Measurements from ENCODE around the gene DYNLRB1. TPM values are rescaled to one million over a fixed set of nuclear protein-coding genes. Genes with fewer than 3 reads are reported as not detected.

DYNLRB1 gene
- total and polyA plus RNA-seq, 2 donors (not counting 1 experiment from before 2014, with no cell fraction given) = 55.3 to 120 TPM

- no peaks in the 10 kb centered on the region for H3K9me3 ChIP-seq (ENCODE audit: control extremely low read depth in 1 of 3, control insufficient read depth in 2 of 3, insufficient read depth in 1 of 3, low read length in 2 of 3)
- Mint-ChIP-seq H3K27me3 (no peaks in the 10 kb centered on the region), H3K9me3 (ENCODE audit: insufficient read depth) (no peaks in the 10 kb centered on the region), H3K27ac (no peak overlapping the region), H3K4me1 (peaks cover 13% of the 10 kb centered on the region), H3K4me3 (no peak overlapping the region)
- H3K4me1 ChIP-seq (ENCODE audit: control insufficient read depth in 2 of 2, insufficient read depth in 2 of 2, low read length in 2 of 2) = peaks cover 8 to 14% of the 10 kb centered on the region in 2 donors
- H3K27ac ChIP-seq (ENCODE audit: low read length in 2 of 2) = peak overlapping the region; percentile 9 to 38
- H3K79me2 ChIP-seq (ENCODE audit: control insufficient read depth, insufficient read depth, low read length) = no peaks in the 10 kb centered on the region
- TF ChIP-seq EZH2 (IDR thresholded peaks at IDR 0.05; ENCODE audit: borderline replicate concordance, insufficient read depth, low read depth, low read length, poor library complexity, severe bottlenecking) = no peak
- no peak for TF ChIP-seq CTCF (IDR thresholded peaks at IDR 0.05)
- no peaks in the 10 kb centered on the region for H3K36me3 ChIP-seq (replicated peaks in 1 of 2; ENCODE audit: control extremely low read depth in 1 of 2, control insufficient read depth in 1 of 2, extremely low read depth in 1 of 2, insufficient read depth in 2 of 2, low read length in 1 of 2)
- CTCF ChIA-PET = interaction anchor here (1.2 to 3.4 kb wide), 2 partner anchors 22 to 149 kb away, joined by 3 to 10 read pairs; no protein-coding TSS in a partner anchor
- H3K4me3 ChIP-seq (ENCODE audit: control extremely low read depth in 1 of 5, extremely low read depth in 1 of 5, insufficient read depth in 1 of 5, low read depth in 2 of 5, low read length in 4 of 5) = no peak overlapping the region
- no peaks in the 10 kb centered on the region for H4K20me1 ChIP-seq (ENCODE audit: control insufficient read depth, insufficient read depth, low read length, poor library complexity, severe bottlenecking)
- no peak overlapping the region for H3K9ac ChIP-seq (ENCODE audit: low read length)
- DNase-seq = peak; percentile 43
- no peaks in the 10 kb centered on the region for H3K27me3 ChIP-seq (replicated peaks in 1 of 4; ENCODE audit: control extremely low read depth in 1 of 4, control insufficient read depth in 3 of 4, insufficient read depth in 4 of 4, low read length in 3 of 4)
- intact Hi-C loops (cut with micrococcal nuclease) = no loop called here
- POLR2A ChIA-PET = no interaction called here
- H2AFZ ChIP-seq (ENCODE audit: insufficient read depth, low read depth, low read length, poor library complexity, severe bottlenecking) = no peak overlapping the region
- no peak for ATAC-seq (ENCODE audit: low read depth)
- WGBS (ENCODE audit: insufficient coverage) = 97% methylated on average over 6 of the region's 7 CpGs
- H3K4me2 ChIP-seq (replicated peaks; ENCODE audit: low read depth, low read length, poor library complexity, severe bottlenecking) = no peak overlapping the region
Measured at GRCh38 chr20:34560614-34561013, 44.4 kb downstream of the DYNLRB1 start.

- Mint-ChIP-seq H3K9me3 (ENCODE audit: insufficient read depth) (no peaks in the 10 kb centered on the region), H3K4me3 (no peak overlapping the region), H3K27me3 (no peaks in the 10 kb centered on the region), H3K4me1 (peaks cover 13% of the 10 kb centered on the region), H3K27ac (peak overlapping the region; percentile 33)
- CTCF ChIA-PET = interaction anchor here (0.6 to 3.4 kb wide), 4 partner anchors 97 to 148 kb away, joined by 3 to 10 read pairs (median 4); partner anchors contain the start of gene PIGU
- POLR2A ChIA-PET = no interaction called here
- 95% methylated on average over 10 of the region's 10 CpGs for WGBS (ENCODE audit: insufficient coverage)
- H3K79me2 ChIP-seq (ENCODE audit: control insufficient read depth, insufficient read depth, low read length) = no peaks in the 10 kb centered on the region
- no peaks in the 10 kb centered on the region for H4K20me1 ChIP-seq (ENCODE audit: control insufficient read depth, insufficient read depth, low read length, poor library complexity, severe bottlenecking)
- DNase-seq (no peak), ATAC-seq (ENCODE audit: low read depth) (no peak)
- H3K4me2 ChIP-seq (replicated peaks; ENCODE audit: low read depth, low read length, poor library complexity, severe bottlenecking) = no peak overlapping the region
- H3K4me3 ChIP-seq (ENCODE audit: control extremely low read depth in 1 of 5, extremely low read depth in 1 of 5, insufficient read depth in 1 of 5, low read depth in 2 of 5, low read length in 4 of 5) = no peak overlapping the region
- H3K27ac ChIP-seq (ENCODE audit: low read length in 2 of 2) = peak overlapping the region in 1 of 2 donors; percentile 9
- no peak overlapping the region for H2AFZ ChIP-seq (ENCODE audit: insufficient read depth, low read depth, low read length, poor library complexity, severe bottlenecking)
- no peak overlapping the region for H3K9ac ChIP-seq (ENCODE audit: low read length)
- no peaks in the 10 kb centered on the region for H3K9me3 ChIP-seq (ENCODE audit: control extremely low read depth in 1 of 3, control insufficient read depth in 2 of 3, insufficient read depth in 1 of 3, low read length in 2 of 3)
- H3K27me3 ChIP-seq (replicated peaks in 1 of 4; ENCODE audit: control extremely low read depth in 1 of 4, control insufficient read depth in 3 of 4, insufficient read depth in 4 of 4, low read length in 3 of 4) = no peaks in the 10 kb centered on the region
- peaks cover 8 to 14% of the 10 kb centered on the region in 2 donors for H3K4me1 ChIP-seq (ENCODE audit: control insufficient read depth in 2 of 2, insufficient read depth in 2 of 2, low read length in 2 of 2)
- H3K36me3 ChIP-seq (replicated peaks in 1 of 2; ENCODE audit: control extremely low read depth in 1 of 2, control insufficient read depth in 1 of 2, extremely low read depth in 1 of 2, insufficient read depth in 2 of 2, low read length in 1 of 2) = no peaks in the 10 kb centered on the region
- intact Hi-C loops (cut with micrococcal nuclease) = no loop called here
- no peak for TF ChIP-seq CTCF (IDR thresholded peaks at IDR 0.05)
- no peak for TF ChIP-seq EZH2 (IDR thresholded peaks at IDR 0.05; ENCODE audit: borderline replicate concordance, insufficient read depth, low read depth, low read length, poor library complexity, severe bottlenecking)
Measured at GRCh38 chr20:34561661-34562060, 45.4 kb downstream of the DYNLRB1 start.

Measured in B cell (primary cell).